PC-3 (cell line): ENCODE measurements around the gene LIG1. TPM values are rescaled to one million over a fixed set of nuclear protein-coding genes. Genes with fewer than 3 reads are reported as not detected.

Source experiments
- ATAC-seq: fragments of 200-7000 bp; cut with Tn5 transposase; 2 replicates; pipeline ENCODE4 v1.9.1; 2020; ENCODE audit warnings: mild to moderate bottlenecking, moderate library complexity
- BruUV-seq: library from RNA; stranded (reverse); fragments of 400-500 nt; replicated peaks from 2 replicates; lab custom pipeline; 2021; lab: Mats Ljungman, UMichigan
- CTCF ChIA-PET: fragments of 300-600 bp; sonication (Branson Sonifier 250); formaldehyde crosslinking; loops from one replicate; lab custom pipeline; 2022; ENCODE audit warnings: antibody characterized with exemption; lab: Charles Lee
- POLR2A ChIA-PET: fragments of 300-600 bp; sonication (Branson Sonifier 250); formaldehyde crosslinking; loops from one replicate; lab custom pipeline; 2022; ENCODE audit warnings: antibody characterized with exemption; ENCODE audit not compliant: unreplicated experiment; lab: Charles Lee
- DNase-seq: peaks from one replicate; pipeline ENCODE4 v3.0.0-alpha.2; 2015
- H2AFZ ChIP-seq: fragments of 300-600 bp; sonication (generic); 2 replicates; pipeline ENCODE4 v1.6.0; 2016; ENCODE audit warnings: antibody characterized with exemption, low read length
- H3F3A ChIP-seq: fragments of 300-600 bp; sonication (generic); one replicate; pipeline ENCODE4 v1.6.0; 2017; ENCODE audit warnings: antibody characterized with exemption, low read length, control low read depth, mild to moderate bottlenecking; ENCODE audit not compliant: unreplicated experiment
- H3K27ac ChIP-seq: fragments of 300-600 bp; sonication (generic); 2 replicates; pipeline ENCODE4 v1.5.1; 2016; ENCODE audit warnings: mild to moderate bottlenecking, low read length
- H3K27me3 ChIP-seq: fragments of 300-600 bp; sonication (generic); 2 replicates; pipeline ENCODE4 v1.6.1; 2016; ENCODE audit warnings: low read length, mixed read lengths
- H3K36me3 ChIP-seq: fragments of 300-600 bp; sonication (generic); 2 replicates; pipeline ENCODE4 v1.6.1; 2016; ENCODE audit warnings: low read depth, mixed run types, low read length, mixed read lengths
- H3K4me1 ChIP-seq: fragments of 300-600 bp; sonication (generic); 2 replicates; pipeline ENCODE4 v1.5.1; 2016; ENCODE audit warnings: low read length; ENCODE audit not compliant: insufficient read depth
- H3K4me2 ChIP-seq: fragments of 300-600 bp; sonication (generic); 2 replicates; pipeline ENCODE4 v1.6.0; 2016; ENCODE audit warnings: low read length
- H3K4me3 ChIP-seq: fragments of 300-600 bp; sonication (generic); 2 replicates; pipeline ENCODE4 v1.5.1; 2016; ENCODE audit warnings: mild to moderate bottlenecking, low read length, mixed read lengths
- H3K79me2 ChIP-seq: fragments of 300-600 bp; sonication (generic); 2 replicates; pipeline ENCODE4 v1.6.1; 2017; ENCODE audit warnings: low read length, mixed read lengths
- H3K9ac ChIP-seq: fragments of 300-600 bp; sonication (generic); 2 replicates; pipeline ENCODE4 v1.6.0; 2016; ENCODE audit warnings: mild to moderate bottlenecking, low read length
- H3K9me2 ChIP-seq: fragments of 300-600 bp; sonication (generic); replicated peaks from 2 replicates; pipeline ENCODE4 v1.6.1; 2016; ENCODE audit warnings: mixed run types, low read length, mixed read lengths
- H3K9me3 ChIP-seq: fragments of 300-600 bp; sonication (generic); 2 replicates; pipeline ENCODE4 v1.6.1; 2016; ENCODE audit warnings: low read length, mixed read lengths
- H4K20me1 ChIP-seq: fragments of 300-600 bp; sonication (generic); 2 replicates; pipeline ENCODE4 v1.6.1; 2016; ENCODE audit warnings: low read length, mixed read lengths
- EZH2 ChIP-seq: fragments of 300-600 bp; sonication (generic); IDR thresholded peaks from one replicate; pipeline ENCODE4 v1.6.1; 2017; ENCODE audit warnings: antibody characterized with exemption, mild to moderate bottlenecking, low read length; ENCODE audit not compliant: unreplicated experiment
- EZH2phosphoT487 ChIP-seq: fragments of 300-600 bp; sonication (generic); IDR thresholded peaks from 2 replicates; pipeline ENCODE4 v1.6.1; 2018; ENCODE audit warnings: mild to moderate bottlenecking, antibody characterized with exemption, low read length, borderline replicate concordance
- intact Hi-C: fragments of 100-400 bp; cut with micrococcal nuclease; formaldehyde crosslinking; loops from 2 replicates; pipeline ENCODE4 v1.9.0; 2023
- total RNA-seq: library from RNA; depleted of rRNA; stranded (reverse); fragments of >200 nt; gene quantifications from 2 replicates; pipeline ENCODE4 v1.2.3, GENCODE V29; 2014
- TF ChIP-seq, protein P1 (sequence below): fragments of 300-600 bp; sonication (generic); conservative IDR thresholded peaks from 2 replicates; pipeline ENCODE4 v1.5.1; 2017; ENCODE audit warnings: antibody characterized with exemption, low read depth, mild to moderate bottlenecking, low read length

LIG1 gene
- total RNA-seq, 1 experiment from 2014 or later = 67.5 TPM

DNA sequence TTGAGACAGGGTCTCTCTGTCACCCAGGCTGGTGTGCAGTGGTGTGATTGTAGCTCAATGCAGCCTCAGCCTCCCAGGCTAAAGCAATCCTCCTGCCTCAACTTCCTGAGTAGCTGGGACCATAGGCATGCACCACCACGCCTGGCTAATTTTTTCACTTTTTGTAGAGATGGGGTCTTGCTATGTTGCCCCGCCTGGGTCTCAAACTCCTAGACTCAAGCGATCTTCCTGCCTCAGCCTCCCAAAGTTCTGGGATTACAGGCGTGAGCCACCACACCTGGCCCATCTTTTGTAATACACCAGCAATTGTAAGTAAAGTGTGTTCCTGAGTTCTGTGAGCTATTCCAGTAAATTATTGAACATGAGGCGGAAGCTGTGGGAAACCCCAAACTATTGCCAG, 66.2 kb downstream of the LIG1 start:
- H3K27ac ChIP-seq = no peak overlapping the region
- no peaks in the 10 kb centered on the region for H4K20me1 ChIP-seq
- H3K9ac ChIP-seq = no peak overlapping the region
- no TSS peak for BruUV-seq
- no peaks in the 10 kb centered on the region for H3K4me1 ChIP-seq
- H3K9me2 ChIP-seq = no peaks in the 10 kb centered on the region
- intact Hi-C loops = no loop called here
- DNase-seq (no peak), ATAC-seq (no peak)
- H3K4me2 ChIP-seq = no peak overlapping the region
- no peaks in the 10 kb centered on the region for H3K79me2 ChIP-seq
- H3K9me3 ChIP-seq = no peaks in the 10 kb centered on the region
- no peaks in the 10 kb centered on the region for H3F3A ChIP-seq
- POLR2A ChIA-PET = no interaction called here
- TF ChIP-seq EZH2 (no peak), EZH2phosphoT487 (no peak)
- TF ChIP-seq, protein P1, sequence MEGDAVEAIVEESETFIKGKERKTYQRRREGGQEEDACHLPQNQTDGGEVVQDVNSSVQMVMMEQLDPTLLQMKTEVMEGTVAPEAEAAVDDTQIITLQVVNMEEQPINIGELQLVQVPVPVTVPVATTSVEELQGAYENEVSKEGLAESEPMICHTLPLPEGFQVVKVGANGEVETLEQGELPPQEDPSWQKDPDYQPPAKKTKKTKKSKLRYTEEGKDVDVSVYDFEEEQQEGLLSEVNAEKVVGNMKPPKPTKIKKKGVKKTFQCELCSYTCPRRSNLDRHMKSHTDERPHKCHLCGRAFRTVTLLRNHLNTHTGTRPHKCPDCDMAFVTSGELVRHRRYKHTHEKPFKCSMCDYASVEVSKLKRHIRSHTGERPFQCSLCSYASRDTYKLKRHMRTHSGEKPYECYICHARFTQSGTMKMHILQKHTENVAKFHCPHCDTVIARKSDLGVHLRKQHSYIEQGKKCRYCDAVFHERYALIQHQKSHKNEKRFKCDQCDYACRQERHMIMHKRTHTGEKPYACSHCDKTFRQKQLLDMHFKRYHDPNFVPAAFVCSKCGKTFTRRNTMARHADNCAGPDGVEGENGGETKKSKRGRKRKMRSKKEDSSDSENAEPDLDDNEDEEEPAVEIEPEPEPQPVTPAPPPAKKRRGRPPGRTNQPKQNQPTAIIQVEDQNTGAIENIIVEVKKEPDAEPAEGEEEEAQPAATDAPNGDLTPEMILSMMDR = no peak
- CTCF ChIA-PET = interaction anchor here (0.7 kb wide), 1 partner anchor 87 kb away, joined by 4 read pairs; no protein-coding TSS in a partner anchor
- no peaks in the 10 kb centered on the region for H3K27me3 ChIP-seq
- no peaks in the 10 kb centered on the region for H3K36me3 ChIP-seq
- H2AFZ ChIP-seq = no peak overlapping the region
- H3K4me3 ChIP-seq = no peak overlapping the region

DNA sequence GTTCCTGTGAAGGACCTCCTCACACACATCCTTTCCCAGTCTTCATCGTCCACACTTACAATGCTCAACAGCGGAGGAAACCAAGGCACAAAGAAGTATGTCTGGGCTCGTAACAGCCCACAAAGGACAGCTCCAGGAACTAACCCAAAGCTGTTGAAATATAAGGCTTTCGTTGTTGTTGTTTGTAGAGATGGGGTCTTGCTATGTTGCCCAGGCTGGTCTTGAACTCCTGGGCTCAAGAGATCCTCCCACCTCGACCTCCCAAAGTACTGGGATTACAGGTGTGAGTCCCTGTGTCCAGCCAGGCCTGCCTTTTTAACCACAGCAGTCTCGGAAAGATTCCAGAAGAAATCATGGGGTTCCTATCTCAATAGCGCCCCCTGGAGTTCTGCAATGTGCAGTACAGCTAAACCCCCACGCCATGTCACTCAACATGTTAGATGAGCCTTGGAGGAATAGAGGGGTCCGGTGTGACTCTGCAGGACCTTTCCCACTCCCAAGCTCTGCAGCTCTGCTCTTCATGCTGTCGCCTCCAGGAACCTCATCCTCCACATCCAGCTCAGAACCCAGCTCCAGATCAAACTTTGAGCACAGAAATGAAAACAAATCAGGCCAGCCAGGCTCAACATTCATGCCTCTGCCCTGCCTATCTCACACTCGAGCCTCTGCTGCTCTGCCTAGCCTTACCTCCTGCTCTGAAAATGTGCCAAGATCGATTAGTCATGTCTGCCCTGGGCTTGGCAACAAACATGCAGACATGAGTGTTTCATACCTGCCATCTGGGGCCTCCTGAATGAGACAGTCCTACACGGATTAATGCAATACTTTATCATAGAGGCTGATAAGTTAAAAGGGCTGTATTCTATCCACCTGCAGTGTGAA, 67.0 kb downstream of the LIG1 start:
- H3K36me3 ChIP-seq = no peaks in the 10 kb centered on the region
- H3K9me3 ChIP-seq = no peaks in the 10 kb centered on the region
- ATAC-seq (peak; percentile 16; the same call in 1 of the 2 replicates), DNase-seq (peak; percentile 59)
- no peaks in the 10 kb centered on the region for H3K4me1 ChIP-seq
- CTCF ChIA-PET = interaction anchor here (0.5 to 1.0 kb wide), 2 partner anchors 67 to 139 kb away, joined by 5 to 9 read pairs; no protein-coding TSS in a partner anchor
- no peaks in the 10 kb centered on the region for H3K79me2 ChIP-seq
- H3K9me2 ChIP-seq = no peaks in the 10 kb centered on the region
- no peak overlapping the region for H3K4me3 ChIP-seq
- H3K27me3 ChIP-seq = no peaks in the 10 kb centered on the region
- H4K20me1 ChIP-seq = no peaks in the 10 kb centered on the region
- peak overlapping the region; percentile 60 for H2AFZ ChIP-seq
- H3K9ac ChIP-seq = no peak overlapping the region
- peak overlapping the region; percentile 42; the same call in 1 of the 2 replicates for H3K4me2 ChIP-seq
- no TSS peak for BruUV-seq
- POLR2A ChIA-PET = no interaction called here
- no peak overlapping the region for H3K27ac ChIP-seq
- H3F3A ChIP-seq = no peaks in the 10 kb centered on the region
- TF ChIP-seq EZH2 (no peak), EZH2phosphoT487 (no peak)
- TF ChIP-seq, protein P1 = peak; percentile 69
- intact Hi-C loops = no loop called here
